Measurements from ENCODE around the gene CALML4. TPM values are rescaled to one million over a fixed set of nuclear protein-coding genes. Genes with fewer than 3 reads are reported as not detected.

The CALML4 gene
- total RNA-seq, 1 donor from 2014 or later, result 22.7 TPM

GRCh38 chr15:68207176-68207935 lies 2.2 kb upstream of the CALML4 start:
- no peak for TF ChIP-seq EZH2 (IDR thresholded peaks at IDR 0.05)
- no peak for TF ChIP-seq CTCF (IDR thresholded peaks at IDR 0.05)
- TF ChIP-seq EZH2phosphoT487 (IDR thresholded peaks at IDR 0.05), result no peak
- no peak overlapping the region for H3K9ac ChIP-seq
- peaks cover 15% of the 10 kb centered on the region for H3F3A ChIP-seq (ENCODE audit: low read depth)
- no peaks in the 10 kb centered on the region for H3K9me3 ChIP-seq (ENCODE audit: low read depth)
- peak overlapping the region; percentile 57 for H3K27ac Mint-ChIP-seq
- no peaks in the 10 kb centered on the region for H3K79me2 ChIP-seq (ENCODE audit: low read depth)
- no peaks in the 10 kb centered on the region for H3K9me3 Mint-ChIP-seq
- no peak for DNase-seq (ENCODE audit: low spot score)
- H3K4me1 Mint-ChIP-seq, result peaks cover 19% of the 10 kb centered on the region
- peaks cover 68% of the 10 kb centered on the region for H4K20me1 ChIP-seq (ENCODE audit: low read depth)
- peaks cover 26% of the 10 kb centered on the region for H3K4me1 ChIP-seq
- H3K36me3 ChIP-seq, result no peaks in the 10 kb centered on the region
- H3K27me3 Mint-ChIP-seq (ENCODE audit: insufficient read depth, low read depth), result peaks cover 5% of the 10 kb centered on the region
- H3K27ac ChIP-seq, result no peak overlapping the region
- H3K4me2 ChIP-seq, result no peak overlapping the region
- no peak overlapping the region for H3K4me3 Mint-ChIP-seq
- peaks cover 18% of the 10 kb centered on the region for H3K27me3 ChIP-seq
- no peak overlapping the region for H3K4me3 ChIP-seq
- H3K36me3 Mint-ChIP-seq, result peaks cover 2% of the 10 kb centered on the region
- H2AFZ ChIP-seq (replicated peaks), result no peak overlapping the region

GRCh38 chr15:68206711-68207151 lies 1.6 kb upstream of the CALML4 start:
- no peak for DNase-seq (ENCODE audit: low spot score)
- H3F3A ChIP-seq (ENCODE audit: low read depth), result peaks cover 15% of the 10 kb centered on the region
- Mint-ChIP-seq H3K4me3 (no peak overlapping the region), H3K27me3 (ENCODE audit: insufficient read depth, low read depth) (peaks cover 5% of the 10 kb centered on the region), H3K36me3 (peaks cover 2% of the 10 kb centered on the region), H3K27ac (no peak overlapping the region), H3K4me1 (peaks cover 25% of the 10 kb centered on the region), H3K9me3 (no peaks in the 10 kb centered on the region)
- H2AFZ ChIP-seq (replicated peaks), result no peak overlapping the region
- TF ChIP-seq EZH2 (IDR thresholded peaks at IDR 0.05) (no peak), EZH2phosphoT487 (IDR thresholded peaks at IDR 0.05) (no peak), CTCF (IDR thresholded peaks at IDR 0.05) (no peak)
- H3K36me3 ChIP-seq, result no peaks in the 10 kb centered on the region
- no peak overlapping the region for H3K9ac ChIP-seq
- H3K9me3 ChIP-seq (ENCODE audit: low read depth), result no peaks in the 10 kb centered on the region
- peaks cover 33% of the 10 kb centered on the region for H3K4me1 ChIP-seq
- H3K4me3 ChIP-seq, result no peak overlapping the region
- no peak overlapping the region for H3K27ac ChIP-seq
- H4K20me1 ChIP-seq (ENCODE audit: low read depth), result peaks cover 68% of the 10 kb centered on the region
- no peak overlapping the region for H3K4me2 ChIP-seq
- peaks cover 18% of the 10 kb centered on the region for H3K27me3 ChIP-seq
- no peaks in the 10 kb centered on the region for H3K79me2 ChIP-seq (ENCODE audit: low read depth)

- Mint-ChIP-seq H3K27ac (no peak overlapping the region), H3K27me3 (ENCODE audit: insufficient read depth, low read depth) (peaks cover 5% of the 10 kb centered on the region), H3K4me3 (no peak overlapping the region), H3K36me3 (peaks cover 2% of the 10 kb centered on the region), H3K9me3 (no peaks in the 10 kb centered on the region), H3K4me1 (peaks cover 30% of the 10 kb centered on the region)
- H3K36me3 ChIP-seq, result no peaks in the 10 kb centered on the region
- peaks cover 22% of the 10 kb centered on the region for H3F3A ChIP-seq (ENCODE audit: low read depth)
- DNase-seq (ENCODE audit: low spot score), result no peak
- H3K4me3 ChIP-seq, result no peak overlapping the region
- H3K27me3 ChIP-seq, result peaks cover 18% of the 10 kb centered on the region
- TF ChIP-seq EZH2phosphoT487 (IDR thresholded peaks at IDR 0.05), result no peak
- TF ChIP-seq EZH2 (IDR thresholded peaks at IDR 0.05), result no peak
- TF ChIP-seq CTCF (IDR thresholded peaks at IDR 0.05), result no peak
- no peaks in the 10 kb centered on the region for H3K79me2 ChIP-seq (ENCODE audit: low read depth)
- peaks cover 68% of the 10 kb centered on the region for H4K20me1 ChIP-seq (ENCODE audit: low read depth)
- H2AFZ ChIP-seq (replicated peaks), result no peak overlapping the region
- no peak overlapping the region for H3K27ac ChIP-seq
- no peak overlapping the region for H3K9ac ChIP-seq
- H3K9me3 ChIP-seq (ENCODE audit: low read depth), result no peaks in the 10 kb centered on the region
- H3K4me2 ChIP-seq, result no peak overlapping the region
- peaks cover 36% of the 10 kb centered on the region for H3K4me1 ChIP-seq
Observed at GRCh38 chr15:68205954-68206539, 915 bp upstream of the CALML4 start.

Data from neural progenitor cell (in vitro differentiated cells).